ENCODE data around the gene YTHDF2.
"Not testable (repeated sequence)": the region's sequence is repeated elsewhere in the genome, so short reads cannot be mapped to it uniquely, and the experiment has no call there.

Gene YTHDF2

DNA sequence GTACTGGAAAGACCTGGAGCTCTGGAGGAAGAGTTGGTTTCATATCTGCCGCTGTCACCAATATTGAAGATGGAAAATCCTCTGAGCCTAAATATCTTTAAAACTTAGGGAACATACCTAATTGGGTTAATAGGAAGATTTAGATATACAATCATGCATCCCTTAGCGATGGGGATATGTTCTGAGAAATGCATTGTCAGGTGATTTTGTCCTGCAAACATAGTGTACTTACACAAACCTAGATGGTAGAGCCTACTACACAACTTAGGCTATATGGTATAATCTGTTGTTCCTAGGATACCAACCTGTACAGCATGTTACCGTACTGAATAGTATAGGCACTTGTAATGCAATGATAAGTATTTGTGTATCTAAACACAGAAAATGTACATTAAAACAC, 22.5 kb downstream of the YTHDF2 start:
- no peak for DNase-seq (ENCODE audit: low read depth)

GRCh38 chr1:28761189-28761588, 24.4 kb downstream of the YTHDF2 start:
- no peak for DNase-seq (ENCODE audit: low read depth)

- no peak for DNase-seq (ENCODE audit: low read depth)
Observed at GRCh38 chr1:28766532-28767183, 29.9 kb downstream of the YTHDF2 start.

DNA sequence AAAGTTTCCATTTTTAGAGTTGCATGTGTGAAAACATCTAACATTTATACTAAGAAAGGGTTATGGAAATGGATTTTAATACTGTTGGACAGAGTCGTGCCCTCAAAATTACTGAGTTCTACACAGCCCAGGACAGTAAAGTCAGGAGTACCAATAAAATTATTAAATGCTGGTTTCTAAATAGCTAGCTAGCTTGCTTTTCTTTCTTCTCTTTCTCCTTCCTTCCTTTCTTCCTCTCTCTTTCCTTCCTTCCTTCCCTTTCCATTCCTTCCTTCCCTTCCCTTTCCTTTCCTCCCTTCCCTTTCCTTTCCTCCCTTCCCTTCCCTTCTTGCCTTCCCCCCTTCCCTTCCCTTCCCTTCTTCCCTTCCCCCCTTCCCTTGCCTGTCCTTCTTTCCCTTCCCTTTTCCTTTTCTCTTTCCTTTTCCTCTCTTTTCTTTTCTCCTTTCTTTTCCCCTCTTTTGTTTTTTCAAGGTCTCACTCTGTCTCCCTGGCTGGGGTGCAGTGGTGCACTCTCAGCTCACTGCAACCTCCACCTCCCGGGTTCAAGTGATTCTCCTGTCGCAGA, 33.9 kb downstream of the YTHDF2 start:
- DNase-seq (ENCODE audit: low read depth) = no peak

- DNase-seq (ENCODE audit: low read depth) = not testable (repeated sequence)
Observed at GRCh38 chr1:28771921-28772320, 35.2 kb downstream of the YTHDF2 start.

DNA sequence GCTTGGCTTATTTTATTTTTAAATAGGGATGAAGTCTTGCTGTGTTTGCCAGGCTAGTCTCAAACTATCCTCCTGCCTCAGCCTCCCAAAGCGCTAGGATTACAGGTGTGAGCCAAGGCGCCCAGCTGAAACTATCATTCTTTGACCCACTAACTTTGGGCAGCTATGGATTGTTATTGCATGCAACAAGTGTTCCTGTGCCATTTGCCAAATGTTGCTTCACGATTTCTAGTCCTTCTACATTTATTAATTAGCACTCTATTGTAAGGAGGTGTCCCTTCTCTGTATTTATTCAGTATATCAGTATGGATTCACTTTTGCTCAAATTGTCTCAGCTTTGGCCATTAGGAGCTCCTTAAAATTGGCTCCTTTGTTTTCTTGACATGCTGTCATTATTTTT, 36.4 kb downstream of the YTHDF2 start:
- DNase-seq (ENCODE audit: low read depth) = no peak

DNA sequence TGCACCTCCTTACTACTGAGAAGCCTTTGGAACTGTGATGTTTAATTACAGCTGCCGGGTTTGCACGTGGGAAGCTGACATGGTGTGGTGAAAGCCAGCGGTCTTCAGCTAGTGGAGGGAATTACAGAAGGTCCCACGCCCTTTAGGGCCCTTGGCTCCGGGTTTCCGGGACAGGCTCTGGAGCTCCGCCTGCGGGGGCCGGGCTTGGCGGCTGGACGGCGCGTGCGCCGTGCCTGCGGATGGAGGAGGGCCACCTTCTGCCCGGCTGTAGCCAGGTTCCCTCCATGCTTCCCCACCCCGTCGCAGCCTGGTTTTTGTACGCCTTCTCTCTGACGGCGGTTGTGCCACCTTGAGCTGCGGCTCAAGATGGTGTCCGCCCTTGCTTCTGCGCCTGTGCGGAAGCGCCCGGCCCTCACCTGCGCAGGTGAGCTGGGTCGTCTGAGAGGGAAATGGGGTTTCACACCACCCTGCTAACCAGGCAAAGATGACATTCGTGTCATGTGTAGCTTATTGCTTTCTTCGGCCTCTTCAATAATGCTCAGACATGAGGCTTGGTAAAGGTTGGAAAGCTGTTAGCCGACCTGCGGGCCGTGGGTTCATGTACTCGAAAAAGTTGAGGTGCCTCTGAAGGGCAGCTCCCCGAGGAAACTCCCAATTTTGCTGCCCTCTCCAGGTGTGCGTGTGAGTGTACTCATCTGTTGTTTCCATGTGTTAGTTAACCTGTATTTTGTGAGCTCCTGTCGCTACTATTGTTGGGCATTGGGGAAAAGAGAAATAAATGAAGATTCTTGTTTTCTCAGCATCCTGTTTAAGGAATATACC, 38.6 kb downstream of the YTHDF2 start:
- peak; percentile 54 for DNase-seq (ENCODE audit: low read depth)

GRCh38 chr1:28776341-28776740, 39.6 kb downstream of the YTHDF2 start:
- no peak for DNase-seq (ENCODE audit: low read depth)

DNA sequence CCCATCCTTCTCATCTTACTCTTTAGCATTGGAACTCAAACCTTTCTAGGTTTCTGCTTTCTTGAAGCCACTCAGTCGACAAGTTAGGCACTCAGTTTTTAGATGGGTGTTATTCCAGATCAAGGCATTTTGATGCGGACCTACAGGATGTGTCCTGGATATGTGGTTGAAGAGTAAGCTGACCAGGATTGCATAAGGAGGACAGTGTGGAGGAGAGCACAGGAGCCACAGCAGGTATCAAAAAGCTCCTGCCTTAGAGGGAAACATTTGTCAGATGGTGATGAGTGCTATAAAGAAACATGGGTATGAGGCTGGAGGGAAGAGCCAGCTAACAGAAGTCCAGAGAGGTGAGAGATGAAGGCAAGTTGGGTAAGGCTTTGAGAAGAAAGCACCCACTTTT, 41.3 kb downstream of the YTHDF2 start:
- no peak for DNase-seq (ENCODE audit: low read depth)

DNA sequence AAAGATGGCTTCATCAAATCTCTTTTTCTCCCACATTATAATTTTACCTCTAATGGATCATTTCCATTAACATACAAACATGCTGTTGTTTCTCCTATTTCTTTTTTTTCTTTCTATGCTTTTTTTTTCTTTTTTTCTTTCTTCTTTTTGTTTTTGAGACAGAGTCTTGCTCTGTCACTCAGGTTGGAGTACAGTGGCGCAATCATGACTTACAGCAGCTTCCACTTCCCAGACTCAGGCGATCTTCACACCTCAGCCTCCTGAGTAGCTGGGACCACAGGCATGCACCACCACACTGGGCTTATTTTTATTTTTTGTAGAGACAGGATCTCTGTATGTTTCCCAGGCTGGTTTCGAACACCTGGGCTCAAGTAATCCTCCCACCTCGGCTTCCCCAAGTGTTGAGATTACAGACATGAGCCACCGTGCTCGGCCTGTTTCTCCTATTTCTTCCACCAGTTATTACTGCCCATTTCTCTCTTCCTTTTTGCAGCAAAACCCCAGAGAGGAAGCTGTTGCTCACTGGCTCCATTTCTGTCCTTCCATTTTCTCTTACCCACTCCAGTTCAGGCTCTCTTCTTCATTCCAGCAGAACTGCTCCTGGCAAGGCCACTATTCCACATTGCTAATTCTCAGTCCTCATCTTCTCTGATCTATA, 43.1 kb downstream of the YTHDF2 start:
- DNase-seq (ENCODE audit: low read depth) = no peak

DNA sequence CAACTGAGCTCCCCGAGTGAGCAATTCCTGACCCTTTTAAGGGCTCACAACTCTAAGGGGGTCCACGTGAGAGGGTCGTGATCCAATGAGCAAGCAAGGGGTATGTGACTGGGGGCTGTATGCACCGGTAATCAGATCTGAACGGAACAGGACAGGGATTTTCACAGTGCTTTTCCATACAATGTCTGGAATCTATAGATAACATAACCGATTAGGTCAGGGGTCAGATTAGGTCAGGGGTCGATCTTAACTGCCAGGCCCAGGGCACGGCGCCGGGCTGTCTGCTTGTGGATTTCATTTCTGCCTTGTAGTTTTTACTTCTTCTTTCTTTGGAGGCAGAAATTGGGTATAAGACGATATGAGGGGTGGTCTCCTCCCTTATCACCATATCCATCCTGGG, 44.6 kb downstream of the YTHDF2 start:
- DNase-seq (ENCODE audit: low read depth) = no peak

DNA sequence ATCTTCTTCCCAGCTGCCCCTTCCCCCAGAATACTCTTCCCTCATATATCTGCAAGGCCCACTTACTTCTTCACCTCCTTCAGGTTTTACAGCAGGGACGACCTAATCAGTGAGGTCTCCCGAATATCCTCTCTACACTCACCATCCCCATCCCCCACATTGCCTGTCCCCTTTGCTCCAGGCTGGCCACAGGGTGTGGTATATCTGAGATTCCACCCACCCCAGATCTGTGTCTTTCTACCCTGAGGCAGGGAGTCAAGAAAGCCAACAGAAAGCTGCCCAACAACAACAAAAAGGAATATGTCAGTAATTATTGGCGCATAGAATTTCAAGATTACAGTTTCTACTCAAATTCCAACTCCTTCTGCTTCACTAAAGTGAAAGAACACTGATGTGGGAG, 45.3 kb downstream of the YTHDF2 start:
- DNase-seq (ENCODE audit: low read depth) = no peak

DNA sequence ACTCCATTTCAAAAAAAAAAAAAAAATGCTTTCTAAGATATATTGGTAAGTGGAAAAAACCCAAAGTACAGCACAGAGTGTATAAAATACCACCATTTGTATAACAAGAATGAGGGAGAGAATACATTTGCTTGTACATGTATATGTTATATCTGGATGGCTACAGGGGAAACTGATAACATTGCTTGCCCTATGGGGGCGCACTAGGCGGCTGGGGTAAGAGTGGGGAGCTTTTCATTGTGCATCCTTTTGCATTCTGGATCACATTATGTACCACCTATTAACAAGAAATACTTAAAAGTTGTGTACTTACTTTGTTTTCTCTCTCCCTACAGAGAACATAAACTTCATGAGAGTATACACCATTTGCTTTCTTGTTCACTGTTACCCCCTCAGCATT, 46.6 kb downstream of the YTHDF2 start:
- DNase-seq (ENCODE audit: low read depth) = no peak

GRCh38 chr1:28789412-28789811, 52.7 kb downstream of the YTHDF2 start:
- no peak for DNase-seq (ENCODE audit: low read depth)

GRCh38 chr1:28789816-28790215, 53.1 kb downstream of the YTHDF2 start:
- no peak for DNase-seq (ENCODE audit: low read depth)

- DNase-seq (ENCODE audit: low read depth) = no peak
Observed at GRCh38 chr1:28790377-28791035, 53.8 kb downstream of the YTHDF2 start.

GRCh38 chr1:28791929-28792328, 55.2 kb downstream of the YTHDF2 start:
- not testable (repeated sequence) for DNase-seq (ENCODE audit: low read depth)

GRCh38 chr1:28792644-28793121, 55.9 kb downstream of the YTHDF2 start:
- no peak for DNase-seq (ENCODE audit: low read depth)

GRCh38 chr1:28794582-28794981, 57.8 kb downstream of the YTHDF2 start:
- not testable (repeated sequence) for DNase-seq (ENCODE audit: low read depth)

- no peak for DNase-seq (ENCODE audit: low read depth)
Observed at GRCh38 chr1:28796352-28797211, 59.8 kb downstream of the YTHDF2 start.

GRCh38 chr1:28800324-28800723, 63.6 kb downstream of the YTHDF2 start:
- DNase-seq (ENCODE audit: low read depth) = no peak

All from T follicular helper cell (primary cell).